ENCODE measurements around the gene NBPF1. TPM values are rescaled to one million over a fixed set of nuclear protein-coding genes. Genes with fewer than 3 reads are reported as not detected.
A peak's percentile ranks its signal among the peaks of the same experiment; 100 is the strongest.
"Not testable (repeated sequence)": the region's sequence is repeated elsewhere in the genome, so short reads cannot be mapped to it uniquely, and the experiment has no call there.

The NBPF1 gene
- total RNA-seq = 1 to 10 TPM; 5.8 to 6.2 TPM

GRCh38 chr1:16613185-16614147, at the start of gene NBPF1:
Gene NBPF1, minus strand, starts transcription at chr1:16613564.
- Mint-ChIP-seq H3K36me3 (ENCODE audit: low read depth) (no peaks in the 10 kb centered on the region), H3K9me3 (ENCODE audit: low read depth) (no peaks in the 10 kb centered on the region), H3K4me1 (no peaks in the 10 kb centered on the region), H3K27ac (no peak within 1 kb of the TSS), H3K27me3 (no peaks in the 10 kb centered on the region), H3K4me3 (no peak within 1 kb of the TSS)
- ATAC-seq (peak; percentile 98), DNase-seq (peak; percentile 98)
- POLR2A ChIA-PET = interaction anchor here (0.6 to 1.1 kb wide), 3 partner anchors 7 to 995 kb away, joined by 3 to 6 read pairs (median 3); no protein-coding TSS in a partner anchor
- CTCF ChIA-PET = interaction anchor here (0.6 to 3.2 kb wide), 9 partner anchors 8 to 297 kb away, joined by 3 to 31 read pairs (median 4); no protein-coding TSS in a partner anchor
- intact Hi-C loops (cut with DNase I, micrococcal nuclease) = loop anchor here (1.0 to 5.0 kb wide), 12 partner anchors 31 to 376 kb away; partner anchors contain the start of genes SZRD1 (in 2 of the 2), CPLANE2 (in 1 of the 2), FBXO42 (in 1 of the 2) and NECAP2 (in 1 of the 2)

DNA sequence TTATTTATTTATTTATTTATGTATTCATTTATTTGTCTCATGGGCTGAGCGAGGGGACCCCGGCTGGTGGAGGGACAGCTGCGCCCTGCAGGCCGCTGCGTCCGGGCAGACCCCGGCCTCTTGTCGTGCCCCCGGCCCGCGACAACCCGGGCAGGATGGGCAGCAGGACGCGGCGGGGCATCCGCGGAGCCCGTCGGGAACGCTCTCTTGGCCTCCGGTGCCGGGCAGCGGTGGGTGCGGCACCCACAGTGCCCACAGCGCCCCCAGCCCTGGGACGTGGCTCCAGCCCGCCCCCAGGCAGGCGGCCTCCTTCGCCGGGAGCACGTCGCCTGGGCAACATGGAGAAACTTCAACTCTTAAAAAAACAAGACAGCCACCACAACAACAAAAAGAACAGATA, 44.9 kb upstream of the NBPF1 start:
- H3K27ac Mint-ChIP-seq; H3K9me3 Mint-ChIP-seq (ENCODE audit: low read depth); ATAC-seq; intact Hi-C loops (cut with DNase I, micrococcal nuclease); CTCF ChIA-PET; H3K4me3 Mint-ChIP-seq; H3K36me3 Mint-ChIP-seq (ENCODE audit: low read depth); H3K4me1 Mint-ChIP-seq; DNase-seq; POLR2A ChIA-PET; H3K27me3 Mint-ChIP-seq: not testable (repeated sequence)

DNA sequence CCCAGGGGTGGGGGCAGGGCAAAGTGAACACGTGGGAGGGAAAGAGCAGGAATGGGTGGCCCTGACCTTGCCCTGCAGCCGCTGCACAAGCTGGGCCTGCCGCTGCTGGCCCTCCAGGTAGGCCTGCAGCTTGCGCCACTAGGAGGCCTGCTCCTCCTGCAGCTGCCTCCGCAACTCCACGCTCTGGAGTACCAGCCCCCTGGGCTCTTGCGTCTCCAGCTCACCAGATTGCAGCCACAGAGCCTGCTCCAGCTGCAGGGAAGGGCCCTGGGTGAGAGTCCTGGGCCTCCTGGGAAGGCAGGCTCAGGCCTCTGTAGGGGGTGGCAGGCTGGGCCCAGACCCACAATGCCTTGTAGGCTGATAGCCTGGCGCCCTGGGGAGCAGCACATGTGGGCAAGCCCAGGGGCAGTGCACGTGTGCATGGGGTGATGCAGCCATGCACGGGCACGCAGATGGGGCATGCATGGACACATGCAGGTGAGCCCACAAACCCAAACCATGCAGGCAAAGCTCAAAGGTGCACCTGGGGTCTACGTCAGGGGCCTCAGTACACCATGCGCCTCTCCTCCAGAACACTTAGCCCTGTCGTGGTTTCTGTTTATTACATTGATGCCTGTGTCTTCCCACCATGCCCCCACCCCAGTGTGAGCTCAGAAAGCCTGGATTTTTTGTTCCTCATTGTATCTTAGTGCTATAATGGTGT, 43.8 kb upstream of the NBPF1 start:
- intact Hi-C loops (cut with DNase I, micrococcal nuclease); H3K4me1 Mint-ChIP-seq; H3K36me3 Mint-ChIP-seq (ENCODE audit: low read depth); H3K27me3 Mint-ChIP-seq; H3K9me3 Mint-ChIP-seq (ENCODE audit: low read depth); ATAC-seq; POLR2A ChIA-PET; DNase-seq; CTCF ChIA-PET; H3K4me3 Mint-ChIP-seq; H3K27ac Mint-ChIP-seq: not testable (repeated sequence)

- not testable (repeated sequence) for H3K4me3 Mint-ChIP-seq, H3K27ac Mint-ChIP-seq
These were observed 43.2 kb upstream of the NBPF1 start for GRCh38 chr1:16656574-16656973.

DNA sequence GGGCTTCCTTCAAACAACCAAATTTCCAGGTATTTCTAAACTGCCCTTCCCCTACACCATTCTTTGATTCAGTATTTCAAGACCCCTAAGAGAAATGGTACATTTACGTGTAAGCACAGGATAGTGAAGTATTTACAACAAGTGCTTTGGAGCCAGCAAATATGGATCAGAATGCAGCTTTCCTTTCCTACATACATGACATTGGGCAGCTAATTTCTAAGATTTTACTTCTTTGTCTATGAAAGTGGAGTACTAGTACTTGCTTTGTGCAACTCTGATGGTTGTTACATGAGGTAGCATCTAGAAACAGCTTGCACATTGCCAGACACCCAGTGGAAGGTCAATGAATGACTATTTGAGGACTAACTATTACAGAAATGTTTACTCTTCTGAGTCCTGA, 38.2 kb upstream of the NBPF1 start:
- H3K27me3 Mint-ChIP-seq; ATAC-seq; H3K27ac Mint-ChIP-seq; H3K36me3 Mint-ChIP-seq (ENCODE audit: low read depth); intact Hi-C loops (cut with DNase I, micrococcal nuclease); H3K4me3 Mint-ChIP-seq; DNase-seq; H3K9me3 Mint-ChIP-seq (ENCODE audit: low read depth); POLR2A ChIA-PET; H3K4me1 Mint-ChIP-seq: not testable (repeated sequence)
- CTCF ChIA-PET = interaction anchor here (0.6 kb wide), 1 partner anchor 14 kb away, joined by 3 read pairs; no protein-coding TSS in a partner anchor

More at GRCh38 chr1:16656574-16656973, 43.2 kb upstream of the NBPF1 start:
- POLR2A ChIA-PET; DNase-seq; H3K9me3 Mint-ChIP-seq (ENCODE audit: low read depth); H3K36me3 Mint-ChIP-seq (ENCODE audit: low read depth); H3K4me1 Mint-ChIP-seq; CTCF ChIA-PET; H3K27me3 Mint-ChIP-seq; intact Hi-C loops (cut with DNase I, micrococcal nuclease): not testable (repeated sequence)
- peak; percentile 74 for ATAC-seq

- H3K4me3 Mint-ChIP-seq; CTCF ChIA-PET; H3K27me3 Mint-ChIP-seq; DNase-seq; H3K4me1 Mint-ChIP-seq; H3K36me3 Mint-ChIP-seq (ENCODE audit: low read depth); H3K9me3 Mint-ChIP-seq (ENCODE audit: low read depth); POLR2A ChIA-PET; intact Hi-C loops (cut with DNase I, micrococcal nuclease); ATAC-seq; H3K27ac Mint-ChIP-seq: not testable (repeated sequence)
These were observed 36.6 kb upstream of the NBPF1 start for GRCh38 chr1:16649960-16650359.

DNA sequence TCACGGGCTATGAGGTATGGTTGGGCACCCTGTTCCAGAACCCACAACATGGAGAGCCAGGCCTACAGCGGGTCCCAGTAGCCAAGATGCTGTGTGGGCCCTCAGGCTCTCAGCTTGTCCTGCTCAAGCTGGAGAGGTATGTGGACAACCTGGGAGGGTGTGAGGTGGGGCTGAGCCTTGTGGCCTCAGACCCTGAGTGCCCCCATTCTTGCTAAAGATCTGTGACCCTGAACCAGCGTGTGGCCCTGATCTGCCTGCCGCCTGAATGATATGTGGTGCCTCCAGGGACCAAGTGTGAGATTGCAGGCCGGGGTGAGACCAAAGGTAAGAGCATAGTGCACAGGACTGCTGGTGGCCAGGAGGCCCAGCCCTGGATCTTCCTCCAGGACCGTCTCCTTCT, 36.0 kb upstream of the NBPF1 start:
- H3K36me3 Mint-ChIP-seq (ENCODE audit: low read depth); H3K4me3 Mint-ChIP-seq; intact Hi-C loops (cut with DNase I, micrococcal nuclease); H3K27me3 Mint-ChIP-seq; H3K9me3 Mint-ChIP-seq (ENCODE audit: low read depth); POLR2A ChIA-PET; H3K4me1 Mint-ChIP-seq; CTCF ChIA-PET; ATAC-seq; H3K27ac Mint-ChIP-seq: not testable (repeated sequence)
- peak; percentile 14 for DNase-seq

- POLR2A ChIA-PET = not testable (repeated sequence)
These were observed 35.4 kb upstream of the NBPF1 start for GRCh38 chr1:16648756-16649155.

DNA sequence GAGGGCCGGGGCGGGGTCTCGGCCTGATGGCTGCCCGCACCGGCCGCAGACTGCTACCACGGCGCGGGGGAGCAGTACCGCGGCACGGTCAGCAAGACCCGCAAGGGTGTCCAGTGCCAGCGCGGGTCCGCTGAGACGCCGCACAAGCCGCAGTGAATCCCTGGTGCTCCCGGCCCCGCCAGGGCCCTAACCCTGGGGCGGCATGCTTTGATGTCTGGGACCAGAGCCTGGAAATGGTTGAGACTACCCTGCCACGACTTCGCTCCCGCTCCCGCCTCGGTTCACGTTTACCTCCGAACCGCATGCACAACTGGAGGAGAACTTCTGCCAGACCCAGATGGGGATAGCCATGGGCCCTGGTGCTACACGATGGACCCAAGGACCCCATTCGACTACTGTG, 34.9 kb upstream of the NBPF1 start:
- CTCF ChIA-PET; H3K9me3 Mint-ChIP-seq (ENCODE audit: low read depth): not testable (repeated sequence)

More at GRCh38 chr1:16648756-16649155, 35.4 kb upstream of the NBPF1 start:
- ATAC-seq; H3K36me3 Mint-ChIP-seq (ENCODE audit: low read depth); CTCF ChIA-PET; H3K4me1 Mint-ChIP-seq; H3K27ac Mint-ChIP-seq; intact Hi-C loops (cut with DNase I, micrococcal nuclease); H3K9me3 Mint-ChIP-seq (ENCODE audit: low read depth); H3K27me3 Mint-ChIP-seq; H3K4me3 Mint-ChIP-seq: not testable (repeated sequence)
- peak; percentile 2 for DNase-seq

DNA sequence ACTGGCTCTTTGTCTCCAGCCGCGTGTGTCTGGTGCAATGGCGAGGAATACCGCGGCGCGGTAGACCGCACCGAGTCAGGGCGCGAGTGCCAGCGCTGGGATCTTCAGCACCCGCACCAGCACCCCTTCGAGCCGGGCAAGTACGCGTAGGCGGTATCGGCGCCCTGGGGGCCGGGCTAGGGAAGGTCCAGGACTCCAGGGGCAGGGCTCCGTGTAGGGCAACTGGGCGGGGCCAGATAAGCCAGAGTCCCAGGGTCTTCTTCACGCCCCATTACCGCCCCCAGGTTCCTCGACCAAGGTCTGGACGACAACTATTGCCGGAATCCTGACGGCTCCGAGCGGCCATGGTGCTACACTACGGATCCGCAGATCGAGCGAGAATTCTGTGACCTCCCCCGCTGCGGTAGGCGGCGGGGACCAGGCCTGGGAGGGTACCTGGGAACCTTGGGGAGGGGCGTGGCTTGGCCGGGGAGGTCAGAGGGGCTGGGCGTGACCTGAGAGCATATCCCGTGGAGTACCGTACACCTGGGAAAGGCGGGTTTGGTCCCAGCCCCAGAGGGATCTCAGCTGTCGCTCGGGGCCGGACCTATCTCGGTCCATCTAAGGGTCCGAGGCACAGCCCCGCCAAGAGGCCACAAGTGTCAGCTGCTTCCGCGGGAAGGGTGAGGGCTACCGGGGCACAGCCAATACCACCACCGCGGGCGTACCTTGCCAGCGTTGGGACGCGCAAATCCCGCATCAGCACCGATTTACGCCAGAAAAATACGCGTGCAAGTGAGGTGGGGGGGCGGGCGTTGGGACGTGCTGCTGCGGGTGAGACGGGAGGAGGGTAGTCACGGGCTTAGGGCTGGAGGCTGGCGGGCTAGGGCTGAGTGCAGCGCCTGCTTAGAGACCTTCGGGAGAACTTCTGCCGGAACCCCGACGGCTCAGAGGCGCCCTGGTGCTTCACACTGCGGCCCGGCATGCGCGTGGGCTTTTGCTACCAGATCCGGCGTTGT, 34.1 kb upstream of the NBPF1 start:
- H3K9me3 Mint-ChIP-seq (ENCODE audit: low read depth); H3K4me3 Mint-ChIP-seq; POLR2A ChIA-PET; ATAC-seq; CTCF ChIA-PET; H3K27me3 Mint-ChIP-seq; H3K36me3 Mint-ChIP-seq (ENCODE audit: low read depth); intact Hi-C loops (cut with DNase I, micrococcal nuclease); H3K4me1 Mint-ChIP-seq; H3K27ac Mint-ChIP-seq: not testable (repeated sequence)
- DNase-seq = peak; percentile 66

More for the DNA sequence above, 34.9 kb upstream of the NBPF1 start:
- peak; percentile 2 for DNase-seq
- intact Hi-C loops (cut with DNase I, micrococcal nuclease); H3K36me3 Mint-ChIP-seq (ENCODE audit: low read depth); H3K27me3 Mint-ChIP-seq; H3K4me3 Mint-ChIP-seq; POLR2A ChIA-PET; H3K27ac Mint-ChIP-seq; H3K4me1 Mint-ChIP-seq; ATAC-seq: not testable (repeated sequence)

- POLR2A ChIA-PET; intact Hi-C loops (cut with DNase I, micrococcal nuclease); CTCF ChIA-PET; H3K9me3 Mint-ChIP-seq (ENCODE audit: low read depth); DNase-seq; H3K4me1 Mint-ChIP-seq; H3K4me3 Mint-ChIP-seq; H3K27ac Mint-ChIP-seq; ATAC-seq; H3K36me3 Mint-ChIP-seq (ENCODE audit: low read depth); H3K27me3 Mint-ChIP-seq: not testable (repeated sequence)
These were observed 33.4 kb upstream of the NBPF1 start for GRCh38 chr1:16646716-16647115.
